Smooth muscle cell (in vitro differentiated cells): ENCODE results near the gene NRP1. TPM values are rescaled to one million over a fixed set of nuclear protein-coding genes. Genes with fewer than 3 reads are reported as not detected.

Experiments
- DNase-seq: peaks from one replicate; lab custom pipeline; 2025; ENCODE audit not compliant: unreplicated experiment; lab: John Stamatoyannopoulos, UW
- H2AFZ ChIP-seq: fragments of 200-600 bp; sonication (generic); 2 replicates; pipeline ENCODE4 v1.6.0; 2016; ENCODE audit warnings: antibody characterized with exemption, low read depth, mild to moderate bottlenecking
- H3F3A ChIP-seq: fragments of 200-600 bp; sonication (generic); 2 replicates; pipeline ENCODE4 v1.6.0; 2017; ENCODE audit warnings: antibody characterized with exemption, low read depth
- H3K27ac ChIP-seq: fragments of 200-600 bp; sonication (generic); 2 replicates; pipeline ENCODE4 v1.5.1; 2016; ENCODE audit warnings: low read depth, mild to moderate bottlenecking
- H3K27me3 ChIP-seq: fragments of 200-600 bp; sonication (generic); 2 replicates; pipeline ENCODE4 v1.6.1; 2016; ENCODE audit warnings: low read depth, mild to moderate bottlenecking
- H3K36me3 ChIP-seq: fragments of 200-600 bp; sonication (generic); 2 replicates; pipeline ENCODE4 v1.5.1; 2016; ENCODE audit warnings: low read depth
- H3K4me1 ChIP-seq: fragments of 200-600 bp; sonication (generic); 2 replicates; pipeline ENCODE4 v1.5.1; 2016; ENCODE audit warnings: low read depth
- H3K4me2 ChIP-seq: fragments of 200-600 bp; sonication (generic); 2 replicates; pipeline ENCODE4 v1.6.0; 2016; ENCODE audit warnings: mild to moderate bottlenecking
- H3K4me3 ChIP-seq: fragments of 200-600 bp; sonication (generic); 2 replicates; pipeline ENCODE4 v1.5.1; 2016; ENCODE audit warnings: mild to moderate bottlenecking
- H3K79me2 ChIP-seq: fragments of 200-600 bp; sonication (generic); 2 replicates; pipeline ENCODE4 v1.6.0; 2016; ENCODE audit warnings: low read depth, mild to moderate bottlenecking
- H3K9ac ChIP-seq: fragments of 200-600 bp; sonication (generic); 2 replicates; pipeline ENCODE4 v1.6.0; 2016; ENCODE audit warnings: low read depth
- H3K9me3 ChIP-seq: fragments of 200-600 bp; sonication (generic); replicated peaks from 2 replicates; pipeline ENCODE4 v1.5.1; 2016; ENCODE audit warnings: low read depth
- H4K20me1 ChIP-seq: fragments of 200-600 bp; sonication (generic); 2 replicates; pipeline ENCODE4 v1.6.0; 2016; ENCODE audit warnings: low read depth
- WGBS: methylation state at CpG from one replicate; pipeline ENCODE4 v1.1.7; 2016; ENCODE audit warnings: low lambda C conversion rate; 5-methylcytosine and 5-hydroxymethylcytosine counted together
- polyA plus RNA-seq: library from polyadenylated mRNA; unstranded; fragments of >200 nt; fragmentation: Nextera tagmentation; extraction: Ambion mirVana; gene quantifications from 2 replicates; pipeline ENCODE4 v1.2.1, GENCODE V29; 2016
- small RNA-seq: library from RNA; depleted of rRNA; stranded (forward); fragments of <200 nt; gene quantifications from one replicate; pipeline ENCODE3, GENCODE V24; 2014
- total RNA-seq: library from RNA; depleted of rRNA; stranded (reverse); fragments of >200 nt; gene quantifications from 2 replicates; pipeline ENCODE4 v1.2.3, GENCODE V29; 2014
- TF ChIP-seq, protein P1 (sequence below): fragments of 200-600 bp; sonication (generic); IDR thresholded peaks from 2 replicates; pipeline ENCODE4 v1.5.1; 2017; ENCODE audit warnings: borderline replicate concordance, mild to moderate bottlenecking, antibody characterized with exemption; ENCODE audit not compliant: insufficient read depth, poor library complexity, severe bottlenecking

Gene NRP1
- total and polyA plus RNA-seq, 2 experiments from 2014 or later, result 74.8 to 80.4 TPM

GRCh38 chr10:33129141-33129995, 205.1 kb downstream of the NRP1 start:
- TF ChIP-seq, protein P1, sequence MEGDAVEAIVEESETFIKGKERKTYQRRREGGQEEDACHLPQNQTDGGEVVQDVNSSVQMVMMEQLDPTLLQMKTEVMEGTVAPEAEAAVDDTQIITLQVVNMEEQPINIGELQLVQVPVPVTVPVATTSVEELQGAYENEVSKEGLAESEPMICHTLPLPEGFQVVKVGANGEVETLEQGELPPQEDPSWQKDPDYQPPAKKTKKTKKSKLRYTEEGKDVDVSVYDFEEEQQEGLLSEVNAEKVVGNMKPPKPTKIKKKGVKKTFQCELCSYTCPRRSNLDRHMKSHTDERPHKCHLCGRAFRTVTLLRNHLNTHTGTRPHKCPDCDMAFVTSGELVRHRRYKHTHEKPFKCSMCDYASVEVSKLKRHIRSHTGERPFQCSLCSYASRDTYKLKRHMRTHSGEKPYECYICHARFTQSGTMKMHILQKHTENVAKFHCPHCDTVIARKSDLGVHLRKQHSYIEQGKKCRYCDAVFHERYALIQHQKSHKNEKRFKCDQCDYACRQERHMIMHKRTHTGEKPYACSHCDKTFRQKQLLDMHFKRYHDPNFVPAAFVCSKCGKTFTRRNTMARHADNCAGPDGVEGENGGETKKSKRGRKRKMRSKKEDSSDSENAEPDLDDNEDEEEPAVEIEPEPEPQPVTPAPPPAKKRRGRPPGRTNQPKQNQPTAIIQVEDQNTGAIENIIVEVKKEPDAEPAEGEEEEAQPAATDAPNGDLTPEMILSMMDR, result no peak
- DNase-seq, result no peak
- no peaks in the 10 kb centered on the region for H3K27me3 ChIP-seq
- H3K4me1 ChIP-seq, result peaks cover 9% of the 10 kb centered on the region
- H3K36me3 ChIP-seq, result no peaks in the 10 kb centered on the region
- H3K4me2 ChIP-seq, result peak overlapping the region; percentile 69
- H3K27ac ChIP-seq, result peak overlapping the region; percentile 97
- H4K20me1 ChIP-seq, result no peaks in the 10 kb centered on the region
- no peak overlapping the region for H3K4me3 ChIP-seq
- no peaks in the 10 kb centered on the region for H3K79me2 ChIP-seq
- H3F3A ChIP-seq, result peaks cover 12% of the 10 kb centered on the region
- WGBS, result 26% methylated on average over 10 of the region's 10 CpGs
- H2AFZ ChIP-seq, result no peak overlapping the region
- peak overlapping the region; percentile 84 for H3K9ac ChIP-seq
- H3K9me3 ChIP-seq, result no peaks in the 10 kb centered on the region

GRCh38 chr10:33127622-33128021, 206.8 kb downstream of the NRP1 start:
- TF ChIP-seq, protein P1, result no peak
- H3K4me2 ChIP-seq, result no peak overlapping the region

More at GRCh38 chr10:33127622-33128021, 206.8 kb downstream of the NRP1 start:
- no peaks in the 10 kb centered on the region for H3K79me2 ChIP-seq
- no peaks in the 10 kb centered on the region for H3K27me3 ChIP-seq
- H3K27ac ChIP-seq, result peak overlapping the region; percentile 94
- DNase-seq, result no peak
- no peaks in the 10 kb centered on the region for H3K9me3 ChIP-seq
- no peak overlapping the region for H3K9ac ChIP-seq
- peaks cover 9% of the 10 kb centered on the region for H3K4me1 ChIP-seq
- peaks cover 12% of the 10 kb centered on the region for H3F3A ChIP-seq
- WGBS, result 82% methylated on average over 7 of the region's 9 CpGs
- H4K20me1 ChIP-seq, result no peaks in the 10 kb centered on the region
- H2AFZ ChIP-seq, result no peak overlapping the region
- H3K4me3 ChIP-seq, result no peak overlapping the region
- H3K36me3 ChIP-seq, result no peaks in the 10 kb centered on the region

Small RNA genes lying within 50 kb of the gene (small RNA-seq; reads per million reads assigned to genes)
- gene AL353600.1, result not detected
- gene RN7SL398P, result not detected
